ENCODE results near the gene PRSS53.

Gene PRSS53

DNA sequence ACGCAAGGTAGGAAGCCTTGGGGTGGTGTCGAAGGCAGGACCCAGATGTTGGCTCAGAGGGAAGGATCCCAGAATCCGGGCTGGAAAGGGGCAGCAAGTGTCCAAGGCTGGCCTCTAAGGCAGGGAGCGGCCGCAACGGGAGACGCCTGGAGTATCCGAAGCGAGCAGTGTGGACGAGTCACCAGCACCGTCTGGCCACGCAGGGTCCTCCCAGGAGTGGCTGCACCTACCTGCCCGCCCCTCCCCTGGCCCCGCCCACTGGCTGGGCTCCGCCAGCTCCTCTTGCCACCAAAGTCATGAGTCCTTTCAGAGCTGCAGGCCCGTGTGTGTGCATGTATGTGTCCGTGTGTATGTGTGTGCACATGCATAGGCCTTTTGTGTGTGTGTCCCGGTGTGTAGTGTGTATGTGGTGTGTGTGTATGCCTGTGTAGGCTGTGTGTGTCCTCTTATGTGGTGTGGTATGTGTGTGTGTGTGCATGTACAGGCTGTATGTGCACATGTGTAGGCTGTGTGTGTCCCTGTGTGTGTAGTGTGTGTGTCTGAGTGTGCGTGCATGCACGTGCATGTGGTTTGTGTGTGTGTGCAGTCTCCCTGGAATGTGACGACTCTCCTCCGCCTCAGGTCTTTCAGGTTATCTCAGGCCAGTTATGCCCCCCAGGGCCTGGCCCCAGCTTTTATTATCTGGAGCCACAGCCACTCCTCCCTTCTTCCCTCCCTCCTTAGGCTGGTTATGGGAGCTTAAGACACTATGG, 47.0 kb upstream of the PRSS53 start, which contains the start of gene PRSS8:
Gene PRSS8 (minus strand): TSS at position 193 of the 752 bp plus-strand sequence. CDS start 229 bp downstream, outside the sequence.
- TF ChIP-seq EZH2phosphoT487 (conservative IDR thresholded peaks at IDR 0.05; ENCODE audit: low read length), result no peak
- TF ChIP-seq, protein P1, sequence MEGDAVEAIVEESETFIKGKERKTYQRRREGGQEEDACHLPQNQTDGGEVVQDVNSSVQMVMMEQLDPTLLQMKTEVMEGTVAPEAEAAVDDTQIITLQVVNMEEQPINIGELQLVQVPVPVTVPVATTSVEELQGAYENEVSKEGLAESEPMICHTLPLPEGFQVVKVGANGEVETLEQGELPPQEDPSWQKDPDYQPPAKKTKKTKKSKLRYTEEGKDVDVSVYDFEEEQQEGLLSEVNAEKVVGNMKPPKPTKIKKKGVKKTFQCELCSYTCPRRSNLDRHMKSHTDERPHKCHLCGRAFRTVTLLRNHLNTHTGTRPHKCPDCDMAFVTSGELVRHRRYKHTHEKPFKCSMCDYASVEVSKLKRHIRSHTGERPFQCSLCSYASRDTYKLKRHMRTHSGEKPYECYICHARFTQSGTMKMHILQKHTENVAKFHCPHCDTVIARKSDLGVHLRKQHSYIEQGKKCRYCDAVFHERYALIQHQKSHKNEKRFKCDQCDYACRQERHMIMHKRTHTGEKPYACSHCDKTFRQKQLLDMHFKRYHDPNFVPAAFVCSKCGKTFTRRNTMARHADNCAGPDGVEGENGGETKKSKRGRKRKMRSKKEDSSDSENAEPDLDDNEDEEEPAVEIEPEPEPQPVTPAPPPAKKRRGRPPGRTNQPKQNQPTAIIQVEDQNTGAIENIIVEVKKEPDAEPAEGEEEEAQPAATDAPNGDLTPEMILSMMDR (IDR thresholded peaks at IDR 0.05; ENCODE audit: insufficient read depth, low read length, poor library complexity, severe bottlenecking), result no peak
- Histone ChIP-seq H3K9me2 (replicated peaks; ENCODE audit: insufficient read depth, low read length) (no peaks in the 10 kb centered on the region), H3K9ac (ENCODE audit: low read length) (no peak within 1 kb of the TSS), H2AFZ (ENCODE audit: low read depth, low read length, severe bottlenecking) (no peak within 1 kb of the TSS), H3K79me2 (ENCODE audit: insufficient read depth, low read length) (no peaks in the 10 kb centered on the region), H4K20me1 (ENCODE audit: low read depth, low read length) (no peaks in the 10 kb centered on the region), H3K4me2 (ENCODE audit: low read depth, low read length, poor library complexity, severe bottlenecking) (no peak within 1 kb of the TSS), H3K27ac (ENCODE audit: low read depth, low read length) (no peak within 1 kb of the TSS), H3K4me3 (ENCODE audit: insufficient read depth, low read length, poor library complexity, severe bottlenecking) (no peak within 1 kb of the TSS), H3K27me3 (ENCODE audit: low read length) (no peaks in the 10 kb centered on the region), H3K9me3 (ENCODE audit: insufficient read depth, low read length) (no peaks in the 10 kb centered on the region), H3F3A (ENCODE audit: insufficient read depth) (no peaks in the 10 kb centered on the region), H3K36me3 (ENCODE audit: low read length) (no peaks in the 10 kb centered on the region)

- Histone ChIP-seq H3K9me3 (ENCODE audit: insufficient read depth, low read length) (no peaks in the 10 kb centered on the region), H4K20me1 (ENCODE audit: low read depth, low read length) (no peaks in the 10 kb centered on the region), H3K4me3 (ENCODE audit: insufficient read depth, low read length, poor library complexity, severe bottlenecking) (no peak overlapping the region), H3K9ac (ENCODE audit: low read length) (no peak overlapping the region), H3K36me3 (ENCODE audit: low read length) (no peaks in the 10 kb centered on the region), H2AFZ (ENCODE audit: low read depth, low read length, severe bottlenecking) (no peak overlapping the region), H3K27ac (ENCODE audit: low read depth, low read length) (no peak overlapping the region), H3K9me2 (replicated peaks; ENCODE audit: insufficient read depth, low read length) (no peaks in the 10 kb centered on the region), H3K27me3 (ENCODE audit: low read length) (no peaks in the 10 kb centered on the region), H3K79me2 (ENCODE audit: insufficient read depth, low read length) (no peaks in the 10 kb centered on the region), H3F3A (ENCODE audit: insufficient read depth) (no peaks in the 10 kb centered on the region), H3K4me2 (ENCODE audit: low read depth, low read length, poor library complexity, severe bottlenecking) (no peak overlapping the region)
- TF ChIP-seq EZH2phosphoT487 (conservative IDR thresholded peaks at IDR 0.05; ENCODE audit: low read length), result no peak
- TF ChIP-seq, protein P1 (IDR thresholded peaks at IDR 0.05; ENCODE audit: insufficient read depth, low read length, poor library complexity, severe bottlenecking), result no peak
Measured at GRCh38 chr16:31134625-31135534, 46.1 kb upstream of the PRSS53 start.

- no peak overlapping the region for H3K27ac ChIP-seq (ENCODE audit: low read depth, low read length)
- no peak overlapping the region for H3K4me2 ChIP-seq (ENCODE audit: low read depth, low read length, poor library complexity, severe bottlenecking)
- H2AFZ ChIP-seq (ENCODE audit: low read depth, low read length, severe bottlenecking), result no peak overlapping the region
- H3K9me3 ChIP-seq (ENCODE audit: insufficient read depth, low read length), result no peaks in the 10 kb centered on the region
- H3K9ac ChIP-seq (ENCODE audit: low read length), result no peak overlapping the region
- H3K79me2 ChIP-seq (ENCODE audit: insufficient read depth, low read length), result no peaks in the 10 kb centered on the region
- no peak overlapping the region for H3K4me3 ChIP-seq (ENCODE audit: insufficient read depth, low read length, poor library complexity, severe bottlenecking)
- no peaks in the 10 kb centered on the region for H3K36me3 ChIP-seq (ENCODE audit: low read length)
- H3F3A ChIP-seq (ENCODE audit: insufficient read depth), result no peaks in the 10 kb centered on the region
- H3K9me2 ChIP-seq (replicated peaks; ENCODE audit: insufficient read depth, low read length), result no peaks in the 10 kb centered on the region
- no peaks in the 10 kb centered on the region for H3K27me3 ChIP-seq (ENCODE audit: low read length)
- no peaks in the 10 kb centered on the region for H4K20me1 ChIP-seq (ENCODE audit: low read depth, low read length)
- TF ChIP-seq, protein P1 (IDR thresholded peaks at IDR 0.05; ENCODE audit: insufficient read depth, low read length, poor library complexity, severe bottlenecking), result no peak
- TF ChIP-seq EZH2phosphoT487 (conservative IDR thresholded peaks at IDR 0.05; ENCODE audit: low read length), result no peak
Measured at GRCh38 chr16:31134091-31134571, 45.4 kb upstream of the PRSS53 start.
